GM12878 (cell line): ENCODE results near the gene S1PR4. TPM values are rescaled to one million over a fixed set of nuclear protein-coding genes. Genes with fewer than 3 reads are reported as not detected.

Source experiments
- BACH1 ChIP-seq: fragments of 450-650 bp; IDR thresholded peaks from 2 replicates; pipeline ENCODE4 v1.6.1; 2017; ENCODE audit warnings: mild to moderate bottlenecking, borderline replicate concordance
- ESRRA ChIP-seq: IDR thresholded peaks from 2 replicates; pipeline ENCODE4 v1.6.1; 2012; ENCODE audit warnings: mild to moderate bottlenecking, low read length, improper control_type of control experiment
- HDGF ChIP-seq: fragments of 450-650 bp; IDR thresholded peaks from 2 replicates; pipeline ENCODE4 v1.6.1; 2016; ENCODE audit warnings: antibody characterized with exemption
- MTA3 ChIP-seq: IDR thresholded peaks from 2 replicates; pipeline ENCODE4 v1.6.1; 2012; ENCODE audit warnings: low read length, inconsistent platforms, borderline replicate concordance
- RCOR1 ChIP-seq: conservative IDR thresholded peaks from 2 replicates; pipeline ENCODE4 v1.6.1; 2012; ENCODE audit warnings: low read depth, low read length, improper control_type of control experiment
- SMAD1 ChIP-seq: fragments of 450-650 bp; IDR thresholded peaks from 2 replicates; pipeline ENCODE4 v1.6.1; 2018; ENCODE audit warnings: mild to moderate bottlenecking, low read depth; ENCODE audit not compliant: partially characterized antibody
- polyA plus RNA-seq, 11 experiments: library from polyadenylated mRNA; depleted of rRNA in 4 of 11; unstranded in 6 of 11; stranded (reverse) in 5 of 11; fragments of >200 nt; fragmentation: Nextera tagmentation in 4 of 11; fragmentation: Illumina TruSeq in 1 of 11; extraction: Ambion mirVana in 4 of 11; extraction: Trizol in 1 of 11; gene quantifications; 1 replicate in 1 of 11; 2 replicates in 10 of 11; pipeline versions ENCODE4 v1.2.1 to v1.2.3, GENCODE V29; 2011 to 2016; ENCODE audit warnings: inconsistent platforms in 2 of 11, missing spikeins in 2 of 11, low read depth in 1 of 11
- total RNA-seq, 4 experiments: library from RNA; depleted of rRNA in 3 of 4; stranded (reverse); fragments of >200 nt in 3 of 4; fragmentation: Illumina TruSeq in 1 of 4; extraction: Trizol in 1 of 4; gene quantifications; 2 replicates each; pipeline versions ENCODE4 v1.2.1 to v1.2.3, GENCODE V29; 2013 to 2021
- TF ChIP-seq, protein P1 (sequence below): fragments of 450-650 bp; IDR thresholded peaks from 2 replicates; pipeline ENCODE4 v1.6.1; 2017; ENCODE audit warnings: low read depth, mild to moderate bottlenecking, moderate library complexity
- TF ChIP-seq, protein P2 (sequence below): fragments of 150-350 bp; IDR thresholded peaks from 2 replicates; pipeline ENCODE4 v1.6.1; 2016; ENCODE audit warnings: low read depth, low read length

S1PR4 gene
- total and polyA plus RNA-seq, 10 of the 15 experiments (the other 5 are each of a cell fraction or from before 2014, with no cell fraction given), result 0.19 to 57.7 (median 32.4) TPM; not detected in 1

- TF ChIP-seq, protein P1, sequence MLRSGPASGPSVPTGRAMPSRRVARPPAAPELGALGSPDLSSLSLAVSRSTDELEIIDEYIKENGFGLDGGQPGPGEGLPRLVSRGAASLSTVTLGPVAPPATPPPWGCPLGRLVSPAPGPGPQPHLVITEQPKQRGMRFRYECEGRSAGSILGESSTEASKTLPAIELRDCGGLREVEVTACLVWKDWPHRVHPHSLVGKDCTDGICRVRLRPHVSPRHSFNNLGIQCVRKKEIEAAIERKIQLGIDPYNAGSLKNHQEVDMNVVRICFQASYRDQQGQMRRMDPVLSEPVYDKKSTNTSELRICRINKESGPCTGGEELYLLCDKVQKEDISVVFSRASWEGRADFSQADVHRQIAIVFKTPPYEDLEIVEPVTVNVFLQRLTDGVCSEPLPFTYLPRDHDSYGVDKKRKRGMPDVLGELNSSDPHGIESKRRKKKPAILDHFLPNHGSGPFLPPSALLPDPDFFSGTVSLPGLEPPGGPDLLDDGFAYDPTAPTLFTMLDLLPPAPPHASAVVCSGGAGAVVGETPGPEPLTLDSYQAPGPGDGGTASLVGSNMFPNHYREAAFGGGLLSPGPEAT, result no peak
- TF ChIP-seq BACH1 (0 out of 2 replicates have a peak, but pooled peaks have one; percentile 41), SMAD1 (no peak), HDGF (peak; percentile 70; the same call in 1 of the 2 replicates), MTA3 (no peak), RCOR1 (no peak), ESRRA (no peak)
- TF ChIP-seq, protein P2, sequence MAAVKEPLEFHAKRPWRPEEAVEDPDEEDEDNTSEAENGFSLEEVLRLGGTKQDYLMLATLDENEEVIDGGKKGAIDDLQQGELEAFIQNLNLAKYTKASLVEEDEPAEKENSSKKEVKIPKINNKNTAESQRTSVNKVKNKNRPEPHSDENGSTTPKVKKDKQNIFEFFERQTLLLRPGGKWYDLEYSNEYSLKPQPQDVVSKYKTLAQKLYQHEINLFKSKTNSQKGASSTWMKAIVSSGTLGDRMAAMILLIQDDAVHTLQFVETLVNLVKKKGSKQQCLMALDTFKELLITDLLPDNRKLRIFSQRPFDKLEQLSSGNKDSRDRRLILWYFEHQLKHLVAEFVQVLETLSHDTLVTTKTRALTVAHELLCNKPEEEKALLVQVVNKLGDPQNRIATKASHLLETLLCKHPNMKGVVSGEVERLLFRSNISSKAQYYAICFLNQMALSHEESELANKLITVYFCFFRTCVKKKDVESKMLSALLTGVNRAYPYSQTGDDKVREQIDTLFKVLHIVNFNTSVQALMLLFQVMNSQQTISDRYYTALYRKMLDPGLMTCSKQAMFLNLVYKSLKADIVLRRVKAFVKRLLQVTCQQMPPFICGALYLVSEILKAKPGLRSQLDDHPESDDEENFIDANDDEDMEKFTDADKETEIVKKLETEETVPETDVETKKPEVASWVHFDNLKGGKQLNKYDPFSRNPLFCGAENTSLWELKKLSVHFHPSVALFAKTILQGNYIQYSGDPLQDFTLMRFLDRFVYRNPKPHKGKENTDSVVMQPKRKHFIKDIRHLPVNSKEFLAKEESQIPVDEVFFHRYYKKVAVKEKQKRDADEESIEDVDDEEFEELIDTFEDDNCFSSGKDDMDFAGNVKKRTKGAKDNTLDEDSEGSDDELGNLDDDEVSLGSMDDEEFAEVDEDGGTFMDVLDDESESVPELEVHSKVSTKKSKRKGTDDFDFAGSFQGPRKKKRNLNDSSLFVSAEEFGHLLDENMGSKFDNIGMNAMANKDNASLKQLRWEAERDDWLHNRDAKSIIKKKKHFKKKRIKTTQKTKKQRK, result no peak
- TF ChIP-seq, all 136 proteins: peak for 15
Measured at GRCh38 chr19:3210347-3211017, 31.9 kb downstream of the S1PR4 start (continued).
